Brain pericyte (primary cell): ENCODE results near the gene UBL4A.

Source experiments
- DNase-seq: peaks from one replicate; pipeline ENCODE4 v3.0.0-alpha.2; 2012; ENCODE audit warnings: low read depth, low spot score

Gene UBL4A

GRCh38 chrX:154486396-154487207 is at the start of gene UBL4A:
TSS of gene UBL4A (minus strand) at chrX:154486615. CDS start at chrX:154486584, 31 bp downstream.
- DNase-seq: no peak

GRCh38 chrX:154535892-154536291 is 49.5 kb upstream of the UBL4A start:
- no peak for DNase-seq

DNA sequence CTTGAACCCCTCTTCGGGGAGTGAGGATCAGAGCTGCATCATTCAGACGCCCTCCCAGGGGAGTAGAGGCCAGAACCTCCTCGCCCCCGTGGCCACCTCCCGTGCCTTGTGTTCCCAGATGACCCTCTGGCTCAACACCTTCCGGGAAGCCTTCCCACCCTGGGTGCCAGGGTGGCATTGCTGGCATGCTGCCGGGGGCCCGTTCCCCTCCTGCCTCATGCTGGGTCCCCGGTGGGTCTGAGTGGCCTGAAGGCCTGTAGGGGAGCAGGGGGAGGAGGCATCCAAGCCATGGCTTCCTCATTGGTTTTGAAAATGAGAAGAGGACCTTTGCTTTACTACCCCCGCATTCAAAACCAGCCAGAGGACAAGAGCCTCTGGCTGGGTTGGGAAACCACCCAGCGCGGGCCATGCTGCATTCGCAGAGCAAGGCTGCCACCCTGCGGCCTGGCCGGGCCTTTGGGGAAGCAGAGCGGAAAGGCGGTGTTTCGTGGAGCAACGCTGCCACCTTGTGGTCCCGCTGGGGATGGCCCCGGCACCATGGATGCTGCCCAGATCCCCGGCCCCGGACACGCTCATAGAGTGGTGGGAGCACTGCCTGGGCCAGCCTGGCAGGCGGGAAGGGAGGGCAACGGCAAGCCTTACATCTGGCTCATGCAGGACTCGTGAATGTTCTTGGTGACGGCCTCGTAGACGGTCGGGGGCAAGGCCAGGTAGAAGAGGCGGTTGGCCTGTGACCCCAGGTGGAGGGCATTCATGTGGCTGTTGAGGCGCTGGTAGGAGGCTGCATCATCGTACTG is 48.3 kb upstream of the UBL4A start:
- no peak for DNase-seq

- no peak for DNase-seq
Measured at GRCh38 chrX:154532690-154533089, 46.3 kb upstream of the UBL4A start.

DNA sequence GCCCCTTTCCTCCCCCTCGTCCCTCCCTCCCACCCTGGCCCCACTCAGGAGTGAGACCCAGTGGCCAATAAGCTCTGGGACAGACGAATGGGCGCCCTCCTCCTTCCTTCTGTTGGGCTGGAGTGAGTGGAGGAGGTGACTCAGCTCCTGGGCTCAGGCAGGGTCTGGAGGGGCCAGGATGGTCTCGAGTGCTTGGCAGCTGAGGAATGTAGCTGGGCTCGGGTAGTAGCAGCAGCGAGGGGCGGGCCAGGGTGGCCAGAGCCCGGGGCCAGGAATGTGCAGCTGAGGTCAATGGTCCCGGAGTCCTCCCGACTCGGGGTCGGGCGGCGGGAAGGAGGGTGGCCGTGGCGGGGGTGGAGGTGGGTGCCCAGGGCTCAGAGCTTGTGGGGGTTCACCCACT is 45.2 kb upstream of the UBL4A start:
- no peak for DNase-seq

- no peak for DNase-seq
Measured at GRCh38 chrX:154530286-154530685, 43.9 kb upstream of the UBL4A start.

GRCh38 chrX:154529206-154529612 is 42.8 kb upstream of the UBL4A start:
- no peak for DNase-seq

DNA sequence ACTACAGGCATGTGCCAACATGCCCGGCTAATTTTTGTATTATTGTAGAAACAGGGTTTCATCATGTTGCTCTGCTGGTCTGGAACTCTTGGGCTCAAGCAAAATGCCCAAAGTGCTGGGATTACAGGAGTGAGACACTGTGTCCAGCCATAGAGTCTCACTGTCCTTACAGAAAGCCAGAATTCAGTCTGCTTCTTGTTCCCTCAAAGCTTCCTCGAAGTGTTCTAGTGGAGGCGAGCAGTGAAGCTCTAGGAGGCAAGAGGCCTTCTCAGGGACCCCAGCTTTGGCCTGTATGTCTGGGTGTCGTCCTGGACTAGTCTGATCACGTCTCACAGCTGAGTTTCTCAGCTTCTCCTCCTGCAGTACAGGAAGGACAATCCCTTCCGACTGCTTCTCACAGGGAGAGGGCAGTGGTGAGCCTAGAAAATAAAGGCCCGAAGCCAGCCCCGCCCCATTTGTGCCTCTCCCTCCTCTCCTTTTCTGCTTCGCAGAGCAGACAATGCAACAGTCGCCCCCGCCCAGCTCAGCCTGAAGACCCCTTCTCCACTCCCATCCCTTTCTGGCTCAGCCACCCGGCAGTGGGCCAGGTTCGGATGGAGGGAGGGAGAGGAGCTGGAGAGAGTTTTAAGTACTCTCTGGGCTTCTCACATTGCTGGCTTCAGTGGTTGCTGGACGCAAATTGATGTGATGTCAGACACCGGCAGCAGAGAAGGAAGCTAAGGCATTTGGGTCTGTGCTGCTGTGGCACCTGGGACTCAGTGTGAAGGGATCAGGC is 40.7 kb upstream of the UBL4A start:
- DNase-seq: no peak

DNA sequence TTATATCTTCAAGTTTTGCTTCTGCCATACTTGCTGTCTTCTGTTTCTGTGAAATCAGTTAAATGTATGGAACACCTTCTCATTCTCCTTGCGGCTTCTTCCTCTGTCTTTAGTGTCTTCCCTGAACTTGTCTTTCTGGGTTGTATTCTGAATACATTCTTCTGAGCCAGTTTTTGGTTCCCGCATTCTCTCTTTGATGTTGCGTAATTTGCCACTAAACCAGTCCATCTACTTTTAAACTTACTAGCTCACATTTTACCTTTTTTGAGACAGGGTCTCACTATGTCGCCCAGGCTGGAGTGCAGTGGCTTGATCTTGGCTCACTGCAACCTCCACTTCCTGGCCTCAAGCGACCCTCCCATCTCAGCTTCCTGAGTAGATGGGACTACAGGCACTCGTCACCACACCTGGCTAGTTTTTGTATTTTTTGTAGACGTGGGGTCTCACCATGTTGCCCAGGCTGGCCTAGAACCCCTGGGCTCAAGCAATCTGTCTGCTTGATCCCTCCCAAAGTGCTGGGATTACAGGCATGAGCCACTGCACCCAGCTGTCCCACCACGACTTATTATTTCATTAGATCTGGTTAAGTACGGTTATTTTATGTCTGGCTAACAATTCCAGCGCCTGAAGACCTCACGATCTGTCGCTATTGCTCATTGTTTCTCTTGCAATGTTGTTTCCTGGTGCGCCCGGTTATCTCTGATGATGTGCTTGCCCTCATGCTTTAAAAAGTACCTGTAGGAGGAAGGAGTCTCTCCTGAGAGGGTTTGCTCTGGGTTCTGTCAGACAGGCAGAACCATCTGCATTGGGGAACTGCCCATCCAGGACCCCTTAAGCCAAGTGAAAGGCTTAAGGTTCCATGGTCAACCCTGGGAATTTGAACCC is 39.4 kb upstream of the UBL4A start:
- no peak for DNase-seq

- DNase-seq: no peak
Measured at GRCh38 chrX:154519389-154519788, 33.0 kb upstream of the UBL4A start.

GRCh38 chrX:154517101-154517781 is 30.8 kb upstream of the UBL4A start:
- DNase-seq: no peak

- no peak for DNase-seq
Measured at GRCh38 chrX:154516656-154517100, 30.3 kb upstream of the UBL4A start.

DNA sequence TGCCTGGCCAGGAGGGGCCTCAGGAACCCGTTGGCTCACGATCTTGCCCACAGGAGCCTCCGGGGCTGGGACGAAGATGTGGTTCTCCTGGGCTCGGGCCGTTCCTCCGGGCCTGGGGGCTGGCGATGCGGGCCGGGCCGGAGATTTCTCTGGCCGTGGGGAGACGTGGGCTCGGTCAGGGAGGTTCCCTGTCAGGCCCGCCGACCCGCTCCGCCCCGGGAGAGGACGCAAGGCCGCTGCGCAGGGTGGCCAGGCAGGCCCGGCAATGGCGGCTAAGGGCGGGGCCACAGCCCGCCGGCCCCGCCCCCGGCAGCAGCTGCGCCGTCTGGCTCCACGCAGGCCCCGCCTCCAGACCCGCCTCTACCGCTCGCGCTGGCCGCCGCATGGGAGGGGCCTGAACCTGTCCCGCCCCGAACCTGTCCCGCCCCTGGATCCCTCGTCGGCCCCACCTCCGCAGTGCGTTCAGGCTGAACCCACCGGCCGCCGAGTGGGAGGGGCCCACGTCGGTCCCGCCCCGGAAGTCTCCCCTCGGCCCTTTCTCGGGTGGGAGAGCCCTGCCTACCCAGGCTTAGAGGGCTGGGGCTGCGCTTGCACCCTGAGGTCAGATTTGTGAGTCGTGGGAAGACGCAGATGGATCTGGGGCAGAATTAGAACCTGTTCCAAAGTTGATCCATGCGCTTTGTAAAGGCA is 29.7 kb upstream of the UBL4A start, which contains the start of gene FAM3A:
TSS of gene FAM3A (minus strand) at position 267 of the 690 bp plus-strand sequence. CDS start 460 bp downstream, outside the sequence.
- DNase-seq: peak; percentile 45

- DNase-seq: no peak
Measured at GRCh38 chrX:154515090-154515965, 28.9 kb upstream of the UBL4A start.

DNA sequence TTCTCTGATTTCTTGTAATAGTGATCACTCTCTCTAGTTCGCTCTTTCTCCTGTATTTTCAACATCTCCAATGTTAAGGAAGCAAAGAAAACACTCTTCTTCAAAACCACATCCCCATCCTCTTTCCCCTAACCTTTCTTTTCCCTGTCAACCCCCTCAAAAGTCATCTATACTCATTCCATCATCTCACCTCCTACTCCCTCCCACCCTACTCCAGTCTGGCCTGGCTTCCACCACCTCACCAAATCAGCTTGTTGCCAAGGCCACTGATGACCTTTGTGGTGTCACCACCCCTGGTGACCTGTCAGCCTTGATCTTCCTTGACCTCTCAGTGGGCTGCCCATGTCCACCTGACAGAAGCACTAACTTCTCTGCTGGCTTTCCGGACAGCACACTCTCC is 27.3 kb upstream of the UBL4A start:
- no peak for DNase-seq

DNA sequence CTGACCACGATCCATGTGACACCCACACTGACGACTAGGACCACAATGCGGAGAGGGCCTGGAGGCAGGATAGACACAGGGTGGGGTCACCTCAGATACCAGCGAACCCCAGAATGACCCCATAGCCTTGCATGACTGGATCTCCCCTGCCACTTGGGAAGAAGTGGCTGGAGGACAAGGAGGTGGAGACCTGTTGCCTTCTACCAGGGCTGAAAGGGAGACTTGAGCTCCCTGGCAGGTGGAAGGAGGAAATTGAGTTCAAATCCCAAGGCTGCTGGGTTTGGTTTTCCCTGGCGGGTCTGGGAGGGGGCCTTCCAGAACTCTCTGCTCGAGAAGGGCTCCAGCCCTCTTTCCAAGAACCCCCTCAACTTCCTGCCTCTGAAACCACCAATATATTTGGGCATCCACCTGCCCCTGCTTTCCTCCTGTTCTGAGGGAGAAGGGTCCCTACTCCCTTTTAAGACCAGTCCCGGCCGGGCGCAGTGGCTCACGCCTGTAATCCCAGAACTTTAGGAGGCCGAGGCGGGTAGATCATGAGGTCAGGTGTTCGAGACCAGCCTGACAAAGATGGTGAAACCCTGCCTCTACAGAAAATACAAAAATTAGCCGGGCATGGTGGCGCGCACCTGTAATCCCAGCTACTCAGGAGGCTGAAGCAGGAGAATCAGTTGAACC is 26.6 kb upstream of the UBL4A start:
- DNase-seq: no peak

GRCh38 chrX:154511761-154512160 is 25.3 kb upstream of the UBL4A start:
- DNase-seq: no peak

GRCh38 chrX:154509455-154509854 is 23.0 kb upstream of the UBL4A start:
- no peak for DNase-seq
